SU-DHL-6 (cell line): ENCODE data around the gene SEPTIN2.

Experiments used
- H2AFZ ChIP-seq: fragments of 200-600 bp; sonication (generic); 2 replicates; pipeline ENCODE4 v1.6.1; 2014; ENCODE audit warnings: low read depth, mild to moderate bottlenecking, moderate library complexity, mixed read lengths, antibody characterized with exemption, low read length; ENCODE audit not compliant: severe bottlenecking
- H3F3A ChIP-seq: fragments of 200-600 bp; shearing (Covaris generic); 2 replicates; pipeline ENCODE4 v1.6.0; 2016; ENCODE audit warnings: antibody characterized with exemption, mild to moderate bottlenecking; ENCODE audit not compliant: insufficient read depth
- H3K27ac ChIP-seq: fragments of 200-600 bp; sonication (generic); 2 replicates; pipeline ENCODE4 v1.5.1; 2016; ENCODE audit warnings: low read depth, mild to moderate bottlenecking, low read length, moderate library complexity, mixed read lengths
- H3K27me3 ChIP-seq: fragments of 200-600 bp; sonication (generic), shearing (Covaris generic); 2 replicates; pipeline ENCODE4 v1.6.0; 2014; ENCODE audit warnings: mild to moderate bottlenecking, low read length
- H3K36me3 ChIP-seq: fragments of 200-600 bp; sonication (generic); 2 replicates; pipeline ENCODE4 v1.6.1; 2014; ENCODE audit warnings: mild to moderate bottlenecking, low read length, mixed read lengths
- H3K4me2 ChIP-seq: fragments of 300-600, 200-600 bp; shearing (Covaris generic), sonication (generic); 2 replicates; pipeline ENCODE4 v1.6.0; 2014; ENCODE audit warnings: low read length, low read depth, mild to moderate bottlenecking; ENCODE audit not compliant: poor library complexity, severe bottlenecking
- H3K4me3 ChIP-seq: fragments of 200-600 bp; sonication (generic); 2 replicates; pipeline ENCODE4 v1.5.1; 2014; ENCODE audit warnings: antibody characterized with exemption, low read length, mild to moderate bottlenecking, mixed read lengths; ENCODE audit not compliant: insufficient read depth, poor library complexity, severe bottlenecking
- H3K79me2 ChIP-seq: fragments of 200-600 bp; sonication (generic); 2 replicates; pipeline ENCODE4 v1.6.1; 2014; ENCODE audit warnings: mild to moderate bottlenecking, low read length, moderate library complexity; ENCODE audit not compliant: insufficient read depth
- H3K9ac ChIP-seq: fragments of 200-600 bp; sonication (generic); 2 replicates; pipeline ENCODE4 v1.7.0; 2014; ENCODE audit warnings: mild to moderate bottlenecking, low read length
- H3K9me2 ChIP-seq: fragments of 200-600 bp; sonication (generic); replicated peaks from 2 replicates; pipeline ENCODE4 v1.6.1; 2014; ENCODE audit warnings: low read length; ENCODE audit not compliant: insufficient read depth
- H3K9me3 ChIP-seq: fragments of 200-600 bp; sonication (generic); 2 replicates; pipeline ENCODE4 v1.6.1; 2014; ENCODE audit warnings: low read length, mixed read lengths; ENCODE audit not compliant: insufficient read depth
- H4K20me1 ChIP-seq: fragments of 200-600 bp; sonication (generic); 2 replicates; pipeline ENCODE4 v1.6.1; 2014; ENCODE audit warnings: low read depth, mild to moderate bottlenecking, antibody characterized with exemption, low read length, moderate library complexity, mixed read lengths
- CTCF ChIP-seq: fragments of 200-600 bp; sonication (generic); IDR thresholded peaks from one replicate; pipeline ENCODE4 v1.5.1; 2017; ENCODE audit warnings: antibody characterized with exemption, mild to moderate bottlenecking, low read length, moderate library complexity; ENCODE audit not compliant: insufficient read depth, poor library complexity, severe bottlenecking
- EZH2phosphoT487 ChIP-seq: fragments of 200-600 bp; sonication (generic), shearing (Covaris generic); conservative IDR thresholded peaks from 2 replicates; pipeline ENCODE4 v1.6.1; 2018; ENCODE audit warnings: mild to moderate bottlenecking, antibody characterized with exemption, low read length, moderate library complexity, mixed read lengths

SEPTIN2 gene

GRCh38 chr2:241315879-241316631, at the start of gene SEPTIN2:
Gene SEPTIN2 (plus strand): TSS chr2:241315925. CDS start chr2:241324233, 8,308 bp downstream.
- H3K4me3 ChIP-seq = peak within 1 kb of the TSS; percentile 87
- no peak for TF ChIP-seq CTCF
- no peak for TF ChIP-seq EZH2phosphoT487
- no peaks in the 10 kb centered on the region for H3K27me3 ChIP-seq
- H3K36me3 ChIP-seq = peaks cover 6% of the 10 kb centered on the region; the same call in 1 of the 2 replicates
- H3K9me3 ChIP-seq = no peaks in the 10 kb centered on the region
- peak within 1 kb of the TSS; percentile 95 for H3K4me2 ChIP-seq
- H3F3A ChIP-seq = 0 out of 2 replicates have a peak, but pooled peaks cover 11% of the 10 kb centered on the region
- peak within 1 kb of the TSS; percentile 64 for H2AFZ ChIP-seq
- peaks cover 9% of the 10 kb centered on the region; the same call in 1 of the 2 replicates for H4K20me1 ChIP-seq
- H3K27ac ChIP-seq = peak within 1 kb of the TSS; percentile 89
- H3K79me2 ChIP-seq = peaks cover 90% of the 10 kb centered on the region
- peak within 1 kb of the TSS; percentile 83 for H3K9ac ChIP-seq
- H3K9me2 ChIP-seq = no peaks in the 10 kb centered on the region

GRCh38 chr2:241267249-241268067, 48.3 kb upstream of the SEPTIN2 start:
- Histone ChIP-seq H3K27me3 (no peaks in the 10 kb centered on the region), H3K9me2 (no peaks in the 10 kb centered on the region), H3K27ac (no peak overlapping the region), H4K20me1 (peaks cover 4% of the 10 kb centered on the region; the same call in 1 of the 2 replicates), H3K4me3 (no peak overlapping the region), H3K79me2 (peaks cover 37% of the 10 kb centered on the region), H3K9ac (no peak overlapping the region), H2AFZ (no peak overlapping the region), H3K9me3 (no peaks in the 10 kb centered on the region), H3K4me2 (no peak overlapping the region), H3F3A (no peaks in the 10 kb centered on the region), H3K36me3 (0 out of 2 replicates have a peak, but pooled peaks cover 4% of the 10 kb centered on the region)
- TF ChIP-seq EZH2phosphoT487 (no peak), CTCF (no peak)

GRCh38 chr2:241268306-241268705, 47.4 kb upstream of the SEPTIN2 start:
- Histone ChIP-seq H3K4me3 (no peak overlapping the region), H3K4me2 (no peak overlapping the region), H3F3A (no peaks in the 10 kb centered on the region), H3K9me3 (no peaks in the 10 kb centered on the region), H2AFZ (no peak overlapping the region), H3K36me3 (0 out of 2 replicates have a peak, but pooled peaks cover 4% of the 10 kb centered on the region), H3K27ac (no peak overlapping the region), H3K9me2 (no peaks in the 10 kb centered on the region), H4K20me1 (peaks cover 7% of the 10 kb centered on the region; the same call in 1 of the 2 replicates), H3K9ac (no peak overlapping the region), H3K79me2 (peaks cover 37% of the 10 kb centered on the region), H3K27me3 (no peaks in the 10 kb centered on the region)
- TF ChIP-seq CTCF (no peak), EZH2phosphoT487 (no peak)
